HCT116 (cell line): ENCODE measurements around the gene COBL. TPM values are rescaled to one million over a fixed set of nuclear protein-coding genes. Genes with fewer than 3 reads are reported as not detected.

Experiments
- ATAC-seq: fragments of 200-7000 bp; cut with Tn5 transposase; 2 replicates; pipeline ENCODE4 v1.9.1; 2020; ENCODE audit warnings: mild to moderate bottlenecking, moderate library complexity
- BruUV-seq: library from RNA; stranded (reverse); fragments of 400-500 nt; replicated peaks from 2 replicates; lab custom pipeline; 2021; lab: Mats Ljungman, UMichigan
- CTCF ChIA-PET: fragments of 300-600 bp; sonication (Branson Sonifier 250); formaldehyde crosslinking; loops from one replicate; lab custom pipeline; 2021; ENCODE audit warnings: antibody characterized with exemption; lab: Charles Lee
- POLR2A ChIA-PET: fragments of 300-600, 350-600 bp; sonication (Branson Sonifier 250); formaldehyde crosslinking; loops from one replicate; lab custom pipeline; 2021; ENCODE audit warnings: antibody characterized with exemption; lab: Charles Lee
- RAD21 ChIA-PET, 2 experiments: fragments of 300-600 bp; sonication (Branson Sonifier 250); formaldehyde crosslinking; loops; one replicate each; lab custom pipeline; 2023; ENCODE audit warnings: low total read pairs in 2 of 2; ENCODE audit not compliant: uncharacterized antibody in 2 of 2, unreplicated experiment in 2 of 2, low non-redundant PET in 1 of 2; lab: Charles Lee
- DNase-seq: peaks from one replicate; pipeline ENCODE4 v3.0.0-alpha.2; 2010; ENCODE audit warnings: low read depth, low spot score
- H2AFZ ChIP-seq: fragments of 200-600 bp; shearing (Covaris generic), sonication (generic); 2 replicates; pipeline ENCODE4 v1.6.1; 2017; ENCODE audit warnings: low read depth, mixed run types, mixed read lengths, antibody characterized with exemption, low read length; ENCODE audit not compliant: poor library complexity, severe bottlenecking
- H3K27ac ChIP-seq: 2 replicates; pipeline ENCODE4 v1.5.1; 2012; ENCODE audit warnings: low read depth, low read length
- H3K27me3 ChIP-seq: fragments of 200-600 bp; sonication (generic); 2 replicates; pipeline ENCODE4 v1.6.1; 2016; ENCODE audit warnings: mixed run types, low read length, mixed read lengths; ENCODE audit not compliant: insufficient read depth
- H3K36me3 ChIP-seq, 2 experiments: fragments of 200-500 bp in 1 of 2; fragments of 200-600 bp in 1 of 2; sonication (Bioruptor generic) in 1 of 2; sonication (generic) in 1 of 2; 2 replicates each; pipeline versions ENCODE4 v1.5.1 to v1.6.1; 2014 to 2016; ENCODE audit warnings: low read length in 2 of 2, inconsistent platforms in 1 of 2, mixed read lengths in 1 of 2, mixed run types in 1 of 2; ENCODE audit not compliant: insufficient read depth in 2 of 2, control insufficient read depth in 1 of 2
- H3K4me1 ChIP-seq, 2 experiments: fragments of 200-600 bp in 1 of 2; sonication (generic) in 1 of 2; 2 replicates each; pipeline versions ENCODE4 v1.5.1 to v1.6.1; 2012 to 2017; ENCODE audit warnings: low read length in 2 of 2, inconsistent platforms in 1 of 2, mild to moderate bottlenecking in 1 of 2, mixed read lengths in 1 of 2, mixed run types in 1 of 2, moderate library complexity in 1 of 2; ENCODE audit not compliant: insufficient read depth in 2 of 2, control insufficient read depth in 1 of 2
- H3K4me2 ChIP-seq: fragments of 200-600 bp; sonication (generic); 2 replicates; pipeline ENCODE4 v1.6.1; 2017; ENCODE audit warnings: mixed run types, low read length, mixed read lengths
- H3K4me3 ChIP-seq, 2 experiments: fragments of 200-600 bp in 1 of 2; sonication (generic) in 1 of 2; replicated peaks in 1 of 2; 2 replicates each; pipeline ENCODE4 v1.5.1; 2011 to 2016; ENCODE audit warnings: low read length in 2 of 2, control low read depth in 1 of 2, low read depth in 1 of 2, mild to moderate bottlenecking in 1 of 2, mixed read lengths in 1 of 2, mixed run types in 1 of 2
- H3K79me2 ChIP-seq: fragments of 200-600 bp; sonication (generic); 2 replicates; pipeline ENCODE4 v1.6.1; 2017; ENCODE audit warnings: mild to moderate bottlenecking, mixed run types, low read length, moderate library complexity, mixed read lengths; ENCODE audit not compliant: insufficient read depth
- H3K9ac ChIP-seq: fragments of 200-600 bp; sonication (generic); 2 replicates; pipeline ENCODE4 v1.6.1; 2016; ENCODE audit warnings: low read length, mixed read lengths
- H3K9me2 ChIP-seq: fragments of 200-600 bp; sonication (generic), shearing (Covaris generic); 2 replicates; pipeline ENCODE4 v1.6.1; 2017; ENCODE audit warnings: mixed run types, mild to moderate bottlenecking, moderate library complexity; ENCODE audit not compliant: insufficient read depth
- H3K9me3 ChIP-seq, 2 experiments: fragments of 200-500 bp in 1 of 2; fragments of 200-600 bp in 1 of 2; sonication (Bioruptor generic) in 1 of 2; sonication (generic) in 1 of 2; 2 replicates each; pipeline ENCODE4 v1.6.1; 2014 to 2017; ENCODE audit warnings: low read length in 2 of 2, mixed read lengths in 2 of 2, inconsistent platforms in 1 of 2, low read depth in 1 of 2, mild to moderate bottlenecking in 1 of 2, mixed run types in 1 of 2, moderate library complexity in 1 of 2; ENCODE audit not compliant: control insufficient read depth in 1 of 2, insufficient read depth in 1 of 2
- H4K20me1 ChIP-seq: fragments of 200-600 bp; sonication (generic), shearing (Covaris generic); 2 replicates; pipeline ENCODE4 v1.6.1; 2017; ENCODE audit warnings: mixed run types, mild to moderate bottlenecking, moderate library complexity; ENCODE audit not compliant: insufficient read depth
- CBX3 ChIP-seq: IDR thresholded peaks from 2 replicates; pipeline ENCODE4 v1.6.1; 2012; ENCODE audit warnings: low read depth
- CEBPB ChIP-seq: IDR thresholded peaks from 2 replicates; pipeline ENCODE4 v1.6.1; 2012; ENCODE audit warnings: low read depth
- ELF1 ChIP-seq: IDR thresholded peaks from 2 replicates; pipeline ENCODE4 v1.6.1; 2012; ENCODE audit warnings: low read depth, borderline replicate concordance
- EZH2 ChIP-seq: fragments of 200-600 bp; sonication (generic); IDR thresholded peaks from 2 replicates; pipeline ENCODE4 v1.6.1; 2017; ENCODE audit warnings: antibody characterized with exemption, mixed run types
- JUND ChIP-seq: IDR thresholded peaks from 2 replicates; pipeline ENCODE4 v1.6.1; 2012
- POLR2A ChIP-seq: IDR thresholded peaks from 2 replicates; pipeline ENCODE4 v1.7.0; 2011; ENCODE audit warnings: borderline replicate concordance; ENCODE audit not compliant: insufficient read depth, insufficient read length; ENCODE audit errors: extremely low read depth
- RAD21 ChIP-seq: IDR thresholded peaks from 2 replicates; pipeline ENCODE4 v1.6.1; 2012; ENCODE audit warnings: low read depth, mild to moderate bottlenecking
- SP1 ChIP-seq: IDR thresholded peaks from 2 replicates; pipeline ENCODE4 v1.6.1; 2012; ENCODE audit warnings: low read depth
- SRF ChIP-seq: IDR thresholded peaks from 2 replicates; pipeline ENCODE4 v1.6.1; 2012; ENCODE audit warnings: low read depth
- TCF7L2 ChIP-seq: IDR thresholded peaks from 2 replicates; pipeline ENCODE4 v1.7.0; 2011; ENCODE audit warnings: borderline replicate concordance, inconsistent platforms; ENCODE audit not compliant: insufficient read depth, insufficient read length; ENCODE audit errors: extremely low read depth
- YY1 ChIP-seq: IDR thresholded peaks from 2 replicates; pipeline ENCODE4 v1.6.1; 2011; ENCODE audit warnings: low read length, low read depth, moderate library complexity, mild to moderate bottlenecking; ENCODE audit not compliant: insufficient replicate concordance; ENCODE audit errors: extremely low read depth
- ZNF274 ChIP-seq: fragments of 200-500 bp; sonication (Bioruptor generic); IDR thresholded peaks from 2 replicates; pipeline ENCODE4 v1.6.1; 2014; ENCODE audit warnings: mild to moderate bottlenecking, low read depth, low read length, inconsistent platforms
- intact Hi-C: fragments of 100-400 bp; cut with micrococcal nuclease; formaldehyde crosslinking; loops from 2 replicates; pipeline ENCODE4 v1.10.0; 2022
- total RNA-seq: library from RNA; stranded (reverse); gene quantifications from one replicate; pipeline ENCODE4 v1.2.1, GENCODE V29; 2021; ENCODE audit not compliant: unreplicated experiment
- TF ChIP-seq, protein P1 (sequence below): IDR thresholded peaks from 2 replicates; pipeline ENCODE4 v1.6.1; 2012
- TF ChIP-seq, protein P2 (sequence below), 3 experiments: fragments of 200-600 bp in 1 of 3; sonication (generic) in 1 of 3; IDR thresholded peaks in 2 of 3; conservative IDR thresholded peaks in 1 of 3; 2 replicates each; pipeline ENCODE4 v1.5.1; 2012 to 2017; ENCODE audit warnings: low read depth in 2 of 3, low read length in 2 of 3, antibody characterized with exemption in 1 of 3, borderline replicate concordance in 1 of 3, control low read depth in 1 of 3, mild to moderate bottlenecking in 1 of 3, mixed read lengths in 1 of 3, mixed run types in 1 of 3, moderate library complexity in 1 of 3; ENCODE audit not compliant: insufficient read depth in 1 of 3
- TF ChIP-seq, protein P3 (sequence below): IDR thresholded peaks from 2 replicates; pipeline ENCODE4 v1.6.1; 2012
- TF ChIP-seq, protein P4 (sequence below): IDR thresholded peaks from 2 replicates; pipeline ENCODE4 v1.6.1; 2012; ENCODE audit warnings: low read depth

Gene COBL
- total RNA-seq, 1 experiment from 2014 or later = 19.3 TPM

DNA sequence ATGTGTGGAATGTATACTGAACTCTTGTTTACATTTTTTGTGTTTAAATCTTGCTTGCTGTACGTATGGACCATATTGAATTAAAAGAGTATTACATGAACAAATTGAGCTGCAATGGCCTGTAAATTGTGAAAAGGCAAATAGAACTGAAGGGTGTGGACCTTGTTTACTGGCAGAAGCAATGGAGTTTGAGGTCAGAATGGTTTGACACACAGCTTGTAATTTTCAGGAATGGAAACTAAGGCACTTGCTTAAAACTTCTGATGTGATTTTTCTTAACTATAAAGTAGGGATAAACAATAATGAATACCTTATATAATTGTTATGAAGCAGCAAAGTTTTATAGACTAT lies 33.9 kb upstream of the COBL start:
- POLR2A ChIA-PET = no interaction called here
- ATAC-seq = no peak
- CTCF ChIA-PET = interaction anchor here (0.6 to 1.5 kb wide), 4 partner anchors 16 to 190 kb away, joined by 3 to 6 read pairs (median 3); no protein-coding TSS in a partner anchor

More for the DNA sequence above, 33.9 kb upstream of the COBL start:
- H3K36me3 ChIP-seq = no peaks in the 10 kb centered on the region
- intact Hi-C loops = no loop called here
- H3K4me2 ChIP-seq = peak overlapping the region; percentile 39
- peak overlapping the region; percentile 79 for H2AFZ ChIP-seq
- H4K20me1 ChIP-seq = no peaks in the 10 kb centered on the region
- no peak overlapping the region for H3K27ac ChIP-seq
- H3K9me3 ChIP-seq = no peaks in the 10 kb centered on the region
- H3K4me3 ChIP-seq = no peak overlapping the region
- peaks cover 7 to 12% of the 10 kb centered on the region in 2 experiments; a peak in 3 of 4 replicates for H3K4me1 ChIP-seq
- no TSS peak for BruUV-seq
- no peak for TF ChIP-seq POLR2A
- TF ChIP-seq CEBPB = no peak
- TF ChIP-seq YY1 = no peak
- TF ChIP-seq ZNF274 = no peak
- TF ChIP-seq, protein P1, sequence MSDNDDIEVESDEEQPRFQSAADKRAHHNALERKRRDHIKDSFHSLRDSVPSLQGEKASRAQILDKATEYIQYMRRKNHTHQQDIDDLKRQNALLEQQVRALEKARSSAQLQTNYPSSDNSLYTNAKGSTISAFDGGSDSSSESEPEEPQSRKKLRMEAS = no peak
- no peak for TF ChIP-seq CBX3
- no peak for TF ChIP-seq JUND
- TF ChIP-seq, protein P2, sequence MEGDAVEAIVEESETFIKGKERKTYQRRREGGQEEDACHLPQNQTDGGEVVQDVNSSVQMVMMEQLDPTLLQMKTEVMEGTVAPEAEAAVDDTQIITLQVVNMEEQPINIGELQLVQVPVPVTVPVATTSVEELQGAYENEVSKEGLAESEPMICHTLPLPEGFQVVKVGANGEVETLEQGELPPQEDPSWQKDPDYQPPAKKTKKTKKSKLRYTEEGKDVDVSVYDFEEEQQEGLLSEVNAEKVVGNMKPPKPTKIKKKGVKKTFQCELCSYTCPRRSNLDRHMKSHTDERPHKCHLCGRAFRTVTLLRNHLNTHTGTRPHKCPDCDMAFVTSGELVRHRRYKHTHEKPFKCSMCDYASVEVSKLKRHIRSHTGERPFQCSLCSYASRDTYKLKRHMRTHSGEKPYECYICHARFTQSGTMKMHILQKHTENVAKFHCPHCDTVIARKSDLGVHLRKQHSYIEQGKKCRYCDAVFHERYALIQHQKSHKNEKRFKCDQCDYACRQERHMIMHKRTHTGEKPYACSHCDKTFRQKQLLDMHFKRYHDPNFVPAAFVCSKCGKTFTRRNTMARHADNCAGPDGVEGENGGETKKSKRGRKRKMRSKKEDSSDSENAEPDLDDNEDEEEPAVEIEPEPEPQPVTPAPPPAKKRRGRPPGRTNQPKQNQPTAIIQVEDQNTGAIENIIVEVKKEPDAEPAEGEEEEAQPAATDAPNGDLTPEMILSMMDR (IDR thresholded peaks at IDR 0.05 in 2 of 3, conservative IDR thresholded peaks at IDR 0.05 in 1 of 3; ENCODE audit: borderline replicate concordance in 1 of 3, insufficient read depth in 1 of 3, low read depth in 2 of 3, low read length in 2 of 3) = no peak
- TF ChIP-seq RAD21 = no peak
- TF ChIP-seq SRF = no peak
- TF ChIP-seq ELF1 = no peak
- no peak for TF ChIP-seq EZH2
- TF ChIP-seq SP1 = no peak
- TF ChIP-seq, protein P3, sequence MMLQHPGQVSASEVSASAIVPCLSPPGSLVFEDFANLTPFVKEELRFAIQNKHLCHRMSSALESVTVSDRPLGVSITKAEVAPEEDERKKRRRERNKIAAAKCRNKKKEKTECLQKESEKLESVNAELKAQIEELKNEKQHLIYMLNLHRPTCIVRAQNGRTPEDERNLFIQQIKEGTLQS = no peak
- TF ChIP-seq, protein P4, sequence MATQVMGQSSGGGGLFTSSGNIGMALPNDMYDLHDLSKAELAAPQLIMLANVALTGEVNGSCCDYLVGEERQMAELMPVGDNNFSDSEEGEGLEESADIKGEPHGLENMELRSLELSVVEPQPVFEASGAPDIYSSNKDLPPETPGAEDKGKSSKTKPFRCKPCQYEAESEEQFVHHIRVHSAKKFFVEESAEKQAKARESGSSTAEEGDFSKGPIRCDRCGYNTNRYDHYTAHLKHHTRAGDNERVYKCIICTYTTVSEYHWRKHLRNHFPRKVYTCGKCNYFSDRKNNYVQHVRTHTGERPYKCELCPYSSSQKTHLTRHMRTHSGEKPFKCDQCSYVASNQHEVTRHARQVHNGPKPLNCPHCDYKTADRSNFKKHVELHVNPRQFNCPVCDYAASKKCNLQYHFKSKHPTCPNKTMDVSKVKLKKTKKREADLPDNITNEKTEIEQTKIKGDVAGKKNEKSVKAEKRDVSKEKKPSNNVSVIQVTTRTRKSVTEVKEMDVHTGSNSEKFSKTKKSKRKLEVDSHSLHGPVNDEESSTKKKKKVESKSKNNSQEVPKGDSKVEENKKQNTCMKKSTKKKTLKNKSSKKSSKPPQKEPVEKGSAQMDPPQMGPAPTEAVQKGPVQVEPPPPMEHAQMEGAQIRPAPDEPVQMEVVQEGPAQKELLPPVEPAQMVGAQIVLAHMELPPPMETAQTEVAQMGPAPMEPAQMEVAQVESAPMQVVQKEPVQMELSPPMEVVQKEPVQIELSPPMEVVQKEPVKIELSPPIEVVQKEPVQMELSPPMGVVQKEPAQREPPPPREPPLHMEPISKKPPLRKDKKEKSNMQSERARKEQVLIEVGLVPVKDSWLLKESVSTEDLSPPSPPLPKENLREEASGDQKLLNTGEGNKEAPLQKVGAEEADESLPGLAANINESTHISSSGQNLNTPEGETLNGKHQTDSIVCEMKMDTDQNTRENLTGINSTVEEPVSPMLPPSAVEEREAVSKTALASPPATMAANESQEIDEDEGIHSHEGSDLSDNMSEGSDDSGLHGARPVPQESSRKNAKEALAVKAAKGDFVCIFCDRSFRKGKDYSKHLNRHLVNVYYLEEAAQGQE = no peak
- no peak for TF ChIP-seq TCF7L2
- no peaks in the 10 kb centered on the region for H3K79me2 ChIP-seq
- no peak for DNase-seq
- no peaks in the 10 kb centered on the region for H3K9me2 ChIP-seq
- RAD21 ChIA-PET = interaction anchor here in 1 of 2 experiments (0.7 kb wide), 1 partner anchor 98 kb away, joined by 3 read pairs; no protein-coding TSS in a partner anchor
- H3K27me3 ChIP-seq = no peaks in the 10 kb centered on the region
- H3K9ac ChIP-seq = no peak overlapping the region
